ENCODE results near the gene ZNF804A. TPM values are rescaled to one million over a fixed set of nuclear protein-coding genes. Genes with fewer than 3 reads are reported as not detected.

The ZNF804A gene
- total RNA-seq (2022; extraction: Qiagen RNA extraction), result not detected in 5 replicates

DNA sequence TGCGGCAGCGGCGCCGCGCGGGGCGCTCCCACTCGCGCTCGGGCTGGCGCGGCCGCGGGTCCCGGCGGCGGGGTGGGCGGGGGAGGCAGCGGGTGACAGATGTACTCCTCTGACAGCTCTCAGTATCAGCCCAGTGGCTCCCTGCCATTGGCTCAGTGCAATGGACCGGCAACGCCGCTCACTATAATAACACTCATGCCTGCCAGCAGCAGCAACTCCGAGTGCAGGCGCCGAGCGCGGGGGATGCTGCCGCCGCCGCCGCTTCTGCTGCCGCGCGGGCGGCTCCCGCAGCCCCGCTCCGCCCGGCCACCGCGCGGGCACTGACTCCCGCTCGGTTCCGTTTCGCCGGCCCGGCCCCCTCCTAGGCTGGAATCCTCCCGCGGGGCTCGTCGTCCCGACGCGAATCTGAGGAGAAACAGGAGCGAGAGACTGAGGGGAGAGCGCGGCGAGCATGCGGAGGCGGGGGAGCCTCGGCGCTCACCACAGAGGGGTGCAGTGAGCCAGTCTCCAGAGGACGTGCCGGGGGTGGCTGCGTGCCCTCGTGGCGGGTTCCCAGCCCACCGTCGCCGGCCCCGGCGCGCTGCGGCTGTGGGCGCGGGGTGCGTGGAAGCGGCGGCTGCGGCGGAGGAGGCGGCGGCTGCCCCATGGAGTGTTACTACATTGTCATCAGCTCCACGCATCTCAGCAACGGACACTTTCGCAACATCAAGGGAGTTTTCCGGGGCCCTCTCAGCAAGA lies at the start of gene ZNF804A:
ZNF804A (plus strand) TSS at position 214 of the 738 bp plus-strand sequence; CDS start at position 645, 431 bp downstream.

Measured in A549 treated with CORT108297 at 1 μM for 4 hours (cell line).